HG02884 (cell line): ENCODE results near the gene CCDC112.
A peak's percentile ranks its signal among the peaks of the same experiment; 100 is the strongest.
"Not testable (repeated sequence)": the region's sequence is repeated elsewhere in the genome, so short reads cannot be mapped to it uniquely, and the experiment has no call there.

Experiments used
- ATAC-seq: cut with Tn5 transposase; IDR thresholded peaks from one replicate; pipeline ENCODE4 v1.9.1; 2021; ENCODE audit warnings: mild to moderate bottlenecking, moderate library complexity; ENCODE audit not compliant: unreplicated experiment

The CCDC112 gene, protein sequence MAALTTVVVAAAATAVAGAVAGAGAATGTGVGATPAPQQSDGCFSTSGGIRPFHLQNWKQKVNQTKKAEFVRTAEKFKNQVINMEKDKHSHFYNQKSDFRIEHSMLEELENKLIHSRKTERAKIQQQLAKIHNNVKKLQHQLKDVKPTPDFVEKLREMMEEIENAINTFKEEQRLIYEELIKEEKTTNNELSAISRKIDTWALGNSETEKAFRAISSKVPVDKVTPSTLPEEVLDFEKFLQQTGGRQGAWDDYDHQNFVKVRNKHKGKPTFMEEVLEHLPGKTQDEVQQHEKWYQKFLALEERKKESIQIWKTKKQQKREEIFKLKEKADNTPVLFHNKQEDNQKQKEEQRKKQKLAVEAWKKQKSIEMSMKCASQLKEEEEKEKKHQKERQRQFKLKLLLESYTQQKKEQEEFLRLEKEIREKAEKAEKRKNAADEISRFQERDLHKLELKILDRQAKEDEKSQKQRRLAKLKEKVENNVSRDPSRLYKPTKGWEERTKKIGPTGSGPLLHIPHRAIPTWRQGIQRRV

DNA sequence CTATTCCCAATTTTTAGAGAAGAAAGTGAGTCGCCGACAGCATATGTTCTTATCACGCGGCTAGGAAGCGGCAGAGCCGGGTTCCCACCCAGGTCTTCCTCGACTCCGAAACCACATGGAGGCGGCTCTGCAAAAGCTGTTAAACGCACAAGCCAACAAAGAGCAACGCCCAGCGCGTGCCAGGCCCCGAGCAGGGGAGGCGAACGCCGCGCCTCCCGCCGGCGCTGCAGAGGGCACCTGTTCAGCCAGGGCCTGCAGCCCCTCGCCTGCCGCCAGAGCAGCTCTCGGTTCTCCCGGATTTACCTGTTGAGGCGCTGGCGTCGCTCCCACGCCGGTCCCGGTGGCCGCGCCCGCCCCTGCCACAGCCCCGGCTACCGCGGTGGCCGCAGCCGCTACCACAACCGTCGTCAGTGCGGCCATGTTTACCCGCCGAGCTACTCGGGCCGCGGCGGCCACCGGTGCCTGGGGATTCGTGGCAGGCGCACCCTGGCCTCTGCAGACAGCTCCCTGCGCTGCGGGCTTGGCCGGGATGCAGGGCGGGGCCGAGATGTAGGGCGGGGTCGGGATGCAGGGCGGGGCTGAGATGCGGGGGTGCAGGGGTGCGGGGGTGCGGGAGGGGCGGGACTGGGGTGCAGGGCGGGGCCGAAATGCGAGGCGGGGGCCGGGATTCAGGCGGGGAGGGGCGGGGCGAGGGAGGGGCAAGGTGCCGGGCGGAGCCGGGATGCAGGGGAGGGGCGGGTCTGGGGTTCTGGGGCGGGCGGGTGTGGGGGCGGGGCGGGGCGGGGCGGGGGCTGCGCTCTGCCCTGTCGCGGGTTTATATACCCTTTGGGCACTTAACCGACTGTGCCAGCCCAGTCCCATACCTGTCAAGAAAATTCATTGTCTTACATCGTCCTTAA is at the start of gene CCDC112:
Gene CCDC112 (minus strand): TSS at position 531 of the 899 bp plus-strand sequence. CDS start 111 bp downstream, at position 420.
- peak; percentile 81 for ATAC-seq

DNA sequence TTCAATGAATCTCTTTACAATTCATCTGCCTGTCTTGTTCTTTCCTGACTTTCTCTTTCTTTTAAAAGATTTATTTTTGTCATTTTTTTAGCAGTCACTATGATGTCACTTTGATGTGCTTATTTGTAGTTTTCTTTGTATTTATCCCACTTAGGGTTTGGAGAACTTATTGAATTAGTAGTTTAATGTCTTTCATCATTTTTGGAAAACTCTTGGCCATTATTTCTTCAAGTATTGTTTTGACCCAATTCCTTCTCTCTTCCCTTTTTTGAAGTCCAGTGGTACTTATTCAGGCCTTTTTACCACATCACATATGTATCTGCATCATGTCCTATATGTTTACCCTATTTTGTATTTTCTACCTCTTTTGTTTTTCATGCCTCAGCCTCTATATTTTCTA is 48.9 kb upstream of the CCDC112 start:
- ATAC-seq: no peak

DNA sequence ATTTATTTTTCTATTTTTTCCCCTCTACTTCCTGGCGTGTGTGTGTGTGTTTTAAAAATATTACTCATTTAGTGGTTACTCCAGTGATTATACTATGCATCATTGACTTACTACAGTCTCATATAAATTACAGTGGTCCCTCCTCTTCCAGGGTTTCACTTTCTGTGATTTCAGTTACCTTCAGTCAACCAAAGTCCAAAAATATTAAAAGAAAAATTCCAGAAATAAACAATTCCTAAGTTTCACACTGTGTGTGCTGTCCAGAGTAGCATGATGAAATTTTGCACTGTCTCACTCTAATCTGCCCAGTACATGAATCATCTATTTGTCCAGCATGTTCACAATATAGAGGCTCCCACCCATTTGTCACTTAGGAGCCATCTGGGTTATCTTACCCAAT is 47.4 kb upstream of the CCDC112 start:
- no peak for ATAC-seq

DNA sequence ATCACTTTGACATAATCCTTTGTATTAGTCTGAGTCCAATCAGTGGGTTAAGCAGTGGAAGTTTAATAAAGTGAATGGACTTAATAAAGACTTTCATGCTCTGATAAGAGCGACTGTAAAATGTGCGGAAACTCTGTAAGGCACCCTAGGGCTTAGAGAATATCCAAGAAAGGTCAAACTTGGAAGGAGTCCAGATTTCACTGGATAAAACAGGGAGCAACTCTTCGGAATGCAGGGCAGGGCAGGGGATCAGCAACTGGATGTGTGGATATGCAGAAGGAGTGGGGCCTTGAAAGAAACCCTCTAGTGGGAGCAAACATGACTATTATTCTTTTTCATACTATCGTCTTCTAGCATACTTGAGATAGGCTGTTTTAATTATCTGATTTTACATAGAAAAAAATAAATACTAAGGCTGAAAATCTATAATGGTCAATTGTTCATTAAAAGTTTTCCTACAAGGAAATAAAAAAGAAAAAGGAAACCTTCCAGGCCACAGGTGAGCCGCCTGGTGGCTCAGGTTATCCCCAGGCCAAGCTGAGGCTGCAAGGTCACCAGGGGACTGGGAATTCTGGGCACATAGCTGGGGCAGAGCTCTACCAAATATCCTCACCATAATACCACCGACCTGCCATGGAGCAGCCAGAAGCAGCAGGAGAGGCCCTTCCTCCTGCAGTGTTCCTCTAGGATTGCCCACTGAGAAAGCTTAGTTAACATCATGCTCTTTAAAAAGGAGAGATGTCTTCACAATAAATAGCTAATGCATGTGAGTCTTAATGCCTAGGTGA is 46.3 kb upstream of the CCDC112 start:
- no peak for ATAC-seq

DNA sequence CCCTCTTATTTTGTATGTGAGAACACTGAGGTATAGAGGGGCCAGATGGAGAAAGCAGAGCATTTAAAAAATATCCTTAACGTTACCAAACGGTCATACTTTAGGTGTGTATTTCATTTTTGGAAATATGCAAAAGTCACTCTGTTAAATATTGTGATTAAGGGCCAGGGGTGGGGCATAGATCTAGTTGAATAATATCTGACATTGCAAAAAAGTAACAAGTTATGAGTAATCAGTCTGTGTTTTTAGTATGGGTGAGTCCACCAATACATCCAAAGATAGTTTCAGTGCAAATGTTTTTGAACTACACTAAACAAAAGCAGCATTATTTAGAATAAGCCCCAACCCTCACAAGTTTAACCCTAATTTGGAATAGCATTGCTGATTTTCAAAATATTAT is 45.3 kb upstream of the CCDC112 start:
- no peak for ATAC-seq

DNA sequence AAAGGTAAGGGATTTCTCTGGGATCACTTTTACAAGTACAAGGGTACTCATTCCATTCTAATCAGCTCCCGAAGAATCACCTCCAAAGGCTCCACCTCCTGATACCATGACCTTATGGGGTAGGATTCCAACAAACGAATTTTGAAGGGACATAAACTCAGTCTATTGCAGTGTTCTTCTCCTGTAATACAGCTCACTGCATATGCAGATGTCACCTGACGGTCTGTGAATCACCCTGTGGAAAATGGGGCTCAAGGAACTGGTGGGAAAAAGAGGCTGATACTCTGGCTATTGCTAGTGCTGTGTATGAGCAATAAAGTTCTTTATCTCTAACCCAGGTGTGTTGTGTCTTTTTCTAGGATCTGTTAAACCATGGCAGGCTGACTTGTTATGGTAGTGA is 42.4 kb upstream of the CCDC112 start:
- no peak for ATAC-seq

DNA sequence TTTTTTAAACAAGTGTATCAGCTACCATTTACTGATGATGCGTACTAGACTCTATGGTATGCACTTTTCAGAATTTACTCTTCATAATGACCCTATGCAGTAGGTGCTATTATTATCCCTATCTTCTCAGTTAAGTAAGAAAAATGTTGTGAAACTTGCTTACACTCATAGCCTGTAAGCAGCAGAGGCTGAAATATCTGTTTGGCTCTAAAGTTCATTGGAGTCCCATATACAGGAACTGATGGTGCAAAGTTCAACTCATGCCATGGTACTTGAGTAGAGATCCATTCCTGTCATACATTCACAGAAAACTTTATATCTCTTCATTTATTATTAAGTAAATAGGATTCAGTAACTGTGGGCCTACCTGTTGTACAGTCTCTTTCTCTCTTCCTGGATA is 41.4 kb upstream of the CCDC112 start:
- no peak for ATAC-seq

DNA sequence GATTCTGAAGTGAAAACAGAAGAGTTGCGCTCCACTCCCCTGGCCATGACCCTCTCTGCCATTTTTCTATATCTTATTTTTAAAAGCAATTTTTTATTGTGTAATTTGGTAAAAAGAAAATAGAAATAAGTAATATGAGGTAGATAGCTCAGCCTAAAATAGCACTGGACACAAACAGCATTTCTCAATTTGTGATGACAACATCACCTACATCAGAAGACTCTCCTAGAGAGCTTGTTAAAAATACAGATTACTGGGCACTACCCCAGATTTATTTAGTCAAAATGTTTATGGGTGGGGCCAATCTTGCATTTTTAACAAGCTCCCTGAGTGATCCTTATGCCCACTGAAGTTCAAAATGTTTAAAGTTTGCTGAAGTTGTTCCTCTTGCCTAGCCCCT is 40.5 kb upstream of the CCDC112 start:
- ATAC-seq: no peak

DNA sequence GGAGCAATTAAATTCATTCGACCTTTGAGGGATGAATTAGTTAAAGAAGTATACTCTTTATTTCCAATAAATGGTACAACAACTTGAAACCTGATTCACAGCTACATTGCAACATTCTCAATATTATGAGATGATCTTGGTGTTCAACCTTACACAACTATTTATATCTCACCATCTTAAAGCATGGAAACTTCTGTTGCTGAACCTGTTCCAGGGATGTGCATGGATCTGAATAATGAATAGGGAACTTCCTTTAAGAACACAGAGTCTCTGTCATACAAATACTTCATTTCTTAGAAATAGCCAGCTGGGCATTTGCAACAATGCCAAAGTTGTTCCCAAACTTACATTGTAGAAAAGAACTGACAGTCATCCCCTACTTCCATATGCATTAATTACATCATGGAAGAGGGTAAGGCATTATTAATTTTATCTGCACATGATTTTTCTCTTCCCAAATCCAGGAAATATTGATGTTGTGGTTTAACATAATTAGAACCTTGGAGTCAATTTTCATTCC is 39.8 kb upstream of the CCDC112 start:
- ATAC-seq: no peak

DNA sequence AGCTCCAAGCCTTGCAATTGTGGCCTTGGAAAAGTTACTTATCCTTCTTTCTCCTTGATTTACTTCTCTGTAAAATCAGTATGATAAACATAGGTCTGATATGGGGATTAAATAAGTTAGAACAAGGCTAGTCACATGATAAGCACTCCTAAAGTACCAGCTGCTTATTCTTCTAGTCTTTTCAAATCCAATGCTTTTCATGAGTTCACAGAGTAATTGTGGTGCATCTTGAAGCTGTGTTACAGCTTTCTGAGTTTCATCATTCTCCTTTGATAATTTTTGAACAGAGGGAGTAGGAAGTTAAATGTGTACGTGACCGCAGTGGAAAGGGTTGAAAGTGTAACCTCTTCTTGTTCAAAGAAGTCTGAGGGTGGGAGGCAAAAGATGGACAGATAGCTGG is 38.8 kb upstream of the CCDC112 start:
- no peak for ATAC-seq

DNA sequence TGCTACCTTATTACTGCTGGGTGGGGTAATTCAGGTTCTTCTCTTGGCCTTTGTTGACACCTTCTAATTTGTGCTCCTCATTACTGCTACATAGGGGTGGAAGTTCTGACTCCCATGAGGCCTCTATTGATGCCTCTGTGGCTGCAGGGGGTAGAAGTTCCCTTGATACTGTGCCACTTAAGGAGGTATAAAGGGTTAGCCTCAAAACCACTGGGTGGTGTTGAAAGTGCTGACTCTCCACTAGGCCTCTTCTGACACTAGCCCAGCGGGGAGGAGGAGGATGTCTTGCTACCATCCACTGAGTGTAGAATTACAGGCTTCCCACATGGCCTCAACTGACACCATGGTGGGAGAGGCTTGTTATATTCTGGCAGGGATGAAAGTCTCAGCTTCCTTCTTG is 36.7 kb upstream of the CCDC112 start:
- ATAC-seq: no peak

DNA sequence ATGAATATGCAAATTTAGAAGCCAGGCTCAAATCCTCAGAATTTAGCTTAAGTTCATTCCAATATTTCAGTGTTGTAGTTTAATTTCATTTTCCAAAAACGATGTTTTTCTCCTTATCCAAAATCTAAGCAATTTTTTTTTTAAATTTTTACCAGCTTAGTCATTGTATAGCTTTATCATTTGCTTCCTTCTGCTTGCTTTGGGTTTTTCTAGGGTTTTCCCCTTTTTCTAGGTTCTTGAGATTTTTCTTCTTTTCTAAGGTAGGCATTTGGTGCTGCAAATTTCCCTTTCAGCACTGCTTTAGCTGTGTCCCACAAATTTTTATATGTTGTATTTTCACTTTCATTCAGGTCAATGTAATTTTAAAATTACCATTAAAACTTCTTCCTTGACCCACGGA is 34.4 kb upstream of the CCDC112 start:
- ATAC-seq: peak; percentile 53

DNA sequence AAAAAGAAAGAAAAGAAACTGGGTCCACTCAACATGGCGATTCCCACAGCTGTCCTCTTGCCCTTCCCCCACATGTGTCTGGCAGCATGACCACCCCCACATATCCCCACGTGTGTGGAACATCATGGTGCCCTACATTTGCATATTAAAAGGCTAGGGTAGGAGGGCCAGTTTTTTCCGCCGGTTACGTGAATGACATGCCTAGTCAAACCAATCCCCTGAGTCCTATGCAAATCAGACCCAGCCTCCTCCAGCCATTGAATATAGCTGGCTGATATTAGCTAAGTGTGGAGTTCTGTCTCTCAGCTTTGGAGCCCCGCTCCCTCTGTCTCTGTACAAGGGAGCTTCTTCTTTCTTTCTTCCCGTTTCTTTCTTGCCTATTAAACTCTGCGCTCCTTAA is 33.0 kb upstream of the CCDC112 start:
- no peak for ATAC-seq

DNA sequence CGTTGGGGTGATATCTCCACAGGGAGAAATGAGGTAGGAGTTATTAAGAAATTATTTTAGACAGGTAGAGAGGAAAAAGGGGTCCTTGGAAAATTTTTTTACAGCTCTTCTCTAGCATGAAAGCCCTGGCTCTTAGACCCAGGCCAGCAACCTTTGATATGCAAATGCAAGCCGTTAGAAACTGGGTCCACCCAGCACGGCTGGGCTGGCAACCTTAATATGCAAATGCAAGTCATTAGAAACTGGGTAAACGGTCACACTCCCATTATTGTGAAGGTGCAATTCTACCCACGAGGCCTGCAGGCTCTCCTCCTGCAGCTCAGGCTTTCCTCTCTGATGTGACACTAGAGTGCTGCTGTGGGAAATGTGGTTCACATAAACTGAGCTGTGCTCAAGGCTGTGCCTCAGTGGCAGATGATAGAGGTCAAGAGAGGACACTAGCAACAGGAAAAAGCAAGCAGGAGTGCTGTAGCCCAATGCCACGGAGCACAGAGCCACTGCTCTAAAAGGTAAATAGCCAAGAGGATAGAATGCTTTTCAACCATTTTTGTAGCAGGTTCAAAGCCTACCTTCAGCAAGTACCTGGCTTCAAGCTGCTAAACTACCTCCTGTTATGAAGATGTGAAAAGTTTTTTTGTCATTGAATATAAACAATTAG is 32.3 kb upstream of the CCDC112 start:
- not testable (repeated sequence) for ATAC-seq

DNA sequence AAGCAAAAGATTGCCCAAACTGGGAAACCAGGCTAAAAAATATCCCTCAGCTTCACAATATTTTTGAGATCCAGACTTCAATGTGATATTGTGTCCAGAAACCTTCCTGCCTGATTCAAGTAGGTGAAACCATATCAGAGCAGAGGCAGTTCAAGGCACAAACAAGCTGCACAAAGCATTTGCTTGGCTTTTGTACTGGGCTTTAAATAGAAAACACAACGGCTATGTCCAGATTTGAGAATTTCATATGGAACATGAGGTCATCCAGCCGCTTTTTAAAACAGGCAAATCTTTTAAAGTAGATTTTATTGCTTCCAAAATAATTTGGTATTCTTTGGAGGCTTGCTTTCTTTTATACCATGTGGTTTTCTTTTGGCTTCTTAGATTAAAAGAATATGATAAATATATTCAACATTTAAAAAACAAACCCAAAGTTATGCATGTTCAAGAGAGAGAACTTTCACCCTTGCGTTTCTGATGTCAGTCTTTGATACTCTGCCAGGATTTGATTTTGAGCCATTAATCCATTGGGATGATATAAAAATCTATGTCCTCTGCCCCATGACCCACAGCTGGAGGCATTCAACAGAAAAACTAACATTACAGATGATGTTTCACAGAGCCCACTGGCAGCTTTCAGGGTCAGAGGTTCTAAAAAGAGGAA is 29.0 kb upstream of the CCDC112 start:
- ATAC-seq: no peak

DNA sequence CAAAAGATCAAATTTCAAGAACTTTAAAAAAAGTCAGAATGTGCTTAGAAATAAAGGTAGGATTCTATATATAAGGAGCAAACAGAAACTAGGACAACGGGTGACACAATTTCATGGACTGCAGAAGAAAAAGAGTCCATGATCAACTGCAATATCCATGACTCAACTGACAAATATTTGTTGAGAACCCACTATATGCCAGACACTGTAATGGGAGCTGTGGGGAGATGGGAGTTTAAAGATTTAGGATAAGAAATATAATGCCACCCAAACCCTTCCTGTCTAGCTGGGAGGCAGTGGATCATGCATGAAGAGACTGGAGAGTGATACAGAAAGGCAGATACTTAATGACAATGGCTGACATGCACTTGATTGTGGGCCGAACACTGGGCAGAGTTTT is 27.6 kb upstream of the CCDC112 start:
- no peak for ATAC-seq

DNA sequence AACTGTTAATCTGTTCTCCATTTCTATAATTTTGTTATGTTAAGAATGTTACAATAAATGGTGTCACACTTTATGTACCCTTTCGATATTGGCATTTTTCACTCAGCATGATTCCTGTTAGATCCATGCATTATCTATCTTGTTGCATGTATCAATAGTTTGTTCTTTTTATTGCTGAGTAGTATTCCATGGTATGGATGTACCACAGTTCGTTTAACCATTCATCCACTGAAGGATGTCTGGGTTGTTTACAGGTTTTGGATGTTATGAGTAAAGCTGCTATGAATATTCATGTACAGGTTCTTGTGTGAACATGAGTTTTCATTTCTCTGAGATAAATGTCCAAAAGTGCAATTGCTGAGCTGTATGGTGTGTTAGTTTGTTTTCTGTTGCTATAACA is 26.3 kb upstream of the CCDC112 start:
- no peak for ATAC-seq

DNA sequence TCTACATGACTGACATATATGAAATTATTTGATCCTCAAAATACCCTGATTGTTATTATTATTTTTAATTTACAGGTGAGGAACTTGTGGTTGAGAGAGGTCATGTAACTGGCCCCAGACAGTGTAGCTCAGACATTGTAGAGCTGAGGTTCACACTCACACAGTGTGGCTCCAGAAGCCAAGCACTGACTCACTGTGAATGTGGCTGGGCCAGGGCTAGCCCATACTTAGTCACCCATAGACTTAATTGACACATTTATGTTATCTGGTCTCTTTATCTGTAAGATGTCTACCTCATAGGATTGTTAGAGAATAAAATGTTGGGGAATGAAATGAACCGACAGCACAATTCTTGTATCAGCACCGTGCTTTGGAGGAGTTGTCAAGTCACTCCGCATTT is 24.9 kb upstream of the CCDC112 start:
- no peak for ATAC-seq

DNA sequence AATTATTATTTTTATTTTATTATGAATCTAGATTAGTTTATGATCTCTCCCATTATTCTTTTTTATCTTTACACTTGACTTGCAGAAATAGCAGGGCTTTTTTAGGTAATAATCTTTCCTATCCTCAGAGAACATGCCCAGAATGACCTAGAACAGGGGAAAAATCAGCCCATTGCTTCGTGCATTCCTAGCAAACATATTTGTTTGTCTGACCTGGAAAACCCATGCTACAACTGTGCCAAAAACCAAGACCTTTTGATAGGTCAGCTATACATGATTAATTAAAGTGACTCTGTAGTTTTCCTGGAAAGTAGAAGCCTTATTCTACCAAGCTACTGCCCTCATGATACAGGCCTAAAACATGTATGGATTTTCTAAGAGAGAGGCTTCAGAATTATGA is 24.1 kb upstream of the CCDC112 start:
- no peak for ATAC-seq

DNA sequence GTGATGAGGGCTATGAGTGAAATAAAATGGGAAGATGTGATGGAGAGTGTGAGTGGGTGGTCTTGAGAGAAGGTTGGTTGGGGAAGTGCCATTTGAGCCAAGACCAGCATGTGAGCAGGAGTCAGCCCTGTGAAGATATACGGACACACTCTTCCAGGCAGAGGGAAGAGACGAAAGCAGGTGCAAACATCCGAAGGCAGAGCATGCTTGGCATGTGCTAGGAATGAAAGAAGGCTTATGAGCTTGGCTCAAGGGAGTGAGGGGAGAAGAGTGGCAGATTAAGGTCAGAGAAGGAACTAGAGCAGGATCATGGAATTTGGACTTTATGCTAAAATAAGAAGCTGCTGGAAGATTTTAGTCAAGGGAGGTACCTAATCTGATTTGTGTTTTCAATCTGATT is 23.6 kb upstream of the CCDC112 start:
- ATAC-seq: no peak
